GM21381 (cell line): Measurements from ENCODE around the gene ELF5.
A peak's percentile ranks its signal among the peaks of the same experiment; 100 is the strongest.

Experiments
- ATAC-seq: cut with Tn5 transposase; IDR thresholded peaks from one replicate; pipeline ENCODE4 v1.9.1; 2021; ENCODE audit warnings: mild to moderate bottlenecking, moderate library complexity; ENCODE audit not compliant: unreplicated experiment

ELF5 gene

GRCh38 chr11:34458525-34458924 is 55.1 kb downstream of the ELF5 start:
- no peak for ATAC-seq

- no peak for ATAC-seq
Measured at GRCh38 chr11:34457607-34458006, 56.0 kb downstream of the ELF5 start.

GRCh38 chr11:34454308-34455032 is 59.1 kb downstream of the ELF5 start:
- ATAC-seq: no peak

GRCh38 chr11:34451053-34451452 is 62.5 kb downstream of the ELF5 start:
- ATAC-seq: no peak

- ATAC-seq: no peak
Measured at GRCh38 chr11:34449013-34449412, 64.6 kb downstream of the ELF5 start.

- ATAC-seq: no peak
Measured at GRCh38 chr11:34448223-34448994, 65.2 kb downstream of the ELF5 start.

GRCh38 chr11:34447044-34447443 is 66.5 kb downstream of the ELF5 start:
- no peak for ATAC-seq

GRCh38 chr11:34446386-34446785 is 67.2 kb downstream of the ELF5 start:
- no peak for ATAC-seq

- no peak for ATAC-seq
Measured at GRCh38 chr11:34445956-34446355, 67.6 kb downstream of the ELF5 start.

- no peak for ATAC-seq
Measured at GRCh38 chr11:34444428-34444827, 69.2 kb downstream of the ELF5 start.

- no peak for ATAC-seq
Measured at GRCh38 chr11:34443136-34443535, 70.5 kb downstream of the ELF5 start.

GRCh38 chr11:34441814-34442213 is 71.8 kb downstream of the ELF5 start:
- no peak for ATAC-seq

GRCh38 chr11:34439610-34440198 is 73.9 kb downstream of the ELF5 start:
- no peak for ATAC-seq

GRCh38 chr11:34438529-34439507 is 74.8 kb downstream of the ELF5 start, which contains the start of gene CAT:
CAT (plus strand) TSS chr11:34438934; CDS start chr11:34439014, 80 bp downstream.
- ATAC-seq: peak; percentile 97

- ATAC-seq: no peak
Measured at GRCh38 chr11:34437224-34438125, 76.1 kb downstream of the ELF5 start.

- ATAC-seq: no peak
Measured at GRCh38 chr11:34433899-34434298, 79.7 kb downstream of the ELF5 start.

- no peak for ATAC-seq
Measured at GRCh38 chr11:34432822-34433221, 80.8 kb downstream of the ELF5 start.

- ATAC-seq: no peak
Measured at GRCh38 chr11:34431979-34432378, 81.6 kb downstream of the ELF5 start.
